DND-41 (cell line): ENCODE data around the gene SMC3.

ENCODE experiments used
- CTCF ChIP-seq: IDR thresholded peaks from 2 replicates; pipeline ENCODE4 v1.5.1; 2012; ENCODE audit warnings: borderline replicate concordance, low read length, moderate library complexity, mild to moderate bottlenecking; ENCODE audit not compliant: poor library complexity, severe bottlenecking; ENCODE audit errors: extremely low read depth
- EZH2 ChIP-seq: IDR thresholded peaks from 3 replicates; pipeline ENCODE4 v1.6.1; 2012; ENCODE audit warnings: borderline replicate concordance, low read depth, mild to moderate bottlenecking, moderate library complexity, low read length, inconsistent platforms; ENCODE audit not compliant: severe bottlenecking

GRCh38 chr10:110616493-110617033 lies 49.1 kb downstream of the SMC3 start:
- TF ChIP-seq CTCF (no peak), EZH2 (no peak)
